K562 (cell line): Measurements from ENCODE around the gene PHF19.

Experiments used
- CREB5 ChIP-seq: fragments of 250-450 bp; sonication (Bioruptor Pico); IDR thresholded peaks from 2 replicates; pipeline ENCODE4 v1.5.0; 2020; ENCODE audit warnings: mild to moderate bottlenecking
- NCOR1 ChIP-seq: fragments of 450-650 bp; IDR thresholded peaks from 2 replicates; pipeline ENCODE4 v1.6.1; 2016; ENCODE audit warnings: mild to moderate bottlenecking, moderate library complexity
- NFIX ChIP-seq: fragments of 250-450 bp; sonication (Bioruptor Pico); IDR thresholded peaks from 2 replicates; pipeline ENCODE4 v1.4.0; 2020; ENCODE audit warnings: low read depth, mild to moderate bottlenecking, moderate library complexity
- POLR2AphosphoS5 ChIP-seq: IDR thresholded peaks from 2 replicates; pipeline ENCODE4 v1.6.1; 2011; ENCODE audit warnings: mild to moderate bottlenecking, low read depth, low read length, moderate library complexity; ENCODE audit not compliant: control insufficient read depth, insufficient read depth
- ZBTB33 ChIP-seq: sonication (generic); formaldehyde crosslinking; IDR thresholded peaks from 2 replicates; pipeline ENCODE4 v1.8.1; 2023; ENCODE audit warnings: mild to moderate bottlenecking, missing genetic modification reagents
- ZBTB8A ChIP-seq: fragments of 450-650 bp; IDR thresholded peaks from 2 replicates; pipeline ENCODE4 v1.6.1; 2018; ENCODE audit warnings: mild to moderate bottlenecking, moderate library complexity; ENCODE audit not compliant: partially characterized antibody
- ZNF830 ChIP-seq: fragments of 250-450 bp; sonication (Bioruptor Pico); IDR thresholded peaks from 2 replicates; pipeline ENCODE4 v1.5.0; 2021; ENCODE audit warnings: mild to moderate bottlenecking

GRCh38 chr9:120904061-120904977 lies 27.3 kb upstream of the PHF19 start:
- TF ChIP-seq ZBTB33 (CRISPR knock-in tag), result no peak
- TF ChIP-seq NFIX (CRISPR knock-in tag), result no peak
- no peak for TF ChIP-seq POLR2AphosphoS5
- no peak for TF ChIP-seq CREB5 (CRISPR knock-in tag)
- TF ChIP-seq ZNF830 (CRISPR knock-in tag), result no peak
- TF ChIP-seq NCOR1, result no peak
- no peak for TF ChIP-seq ZBTB8A
